Muscle of arm (tissue), 12 donors: ENCODE data around the gene PRAME. TPM values are rescaled to one million over a fixed set of nuclear protein-coding genes. Genes with fewer than 3 reads are reported as not detected.
"Not testable (repeated sequence)": the region's sequence is repeated elsewhere in the genome, so short reads cannot be mapped to it uniquely, and the experiment has no call there.

Experiments used
- DNase-seq: peaks from one replicate; pipeline ENCODE4 v3.0.0-alpha.2; 2013
- polyA plus RNA-seq, 12 donors: library from polyadenylated mRNA; unstranded; fragments of 120-200 nt; gene quantifications; one replicate each; pipeline ENCODE4 v1.2.1, GENCODE V29; 2013; ENCODE audit not compliant: insufficient read length in 12 of 12

The PRAME gene
- polyA plus RNA-seq, 12 donors: 0.11 to 0.23 TPM; not detected in 10

GRCh38 chr22:22550789-22551434, 8.2 kb downstream of the PRAME start:
- DNase-seq: no peak

- no peak for DNase-seq
These were observed 10.2 kb downstream of the PRAME start for GRCh38 chr22:22548910-22549309.

- no peak for DNase-seq
These were observed 10.7 kb downstream of the PRAME start for GRCh38 chr22:22548317-22548716.

- DNase-seq: no peak
These were observed 11.3 kb downstream of the PRAME start for GRCh38 chr22:22547692-22548300.

GRCh38 chr22:22547226-22547625, 11.8 kb downstream of the PRAME start:
- no peak for DNase-seq

- DNase-seq: no peak
These were observed 12.6 kb downstream of the PRAME start for GRCh38 chr22:22546490-22546889.

- no peak for DNase-seq
These were observed 14.0 kb downstream of the PRAME start for GRCh38 chr22:22545084-22545483.

- no peak for DNase-seq
These were observed 20.7 kb downstream of the PRAME start for GRCh38 chr22:22538226-22538989.

GRCh38 chr22:22536916-22537315, 22.1 kb downstream of the PRAME start:
- no peak for DNase-seq

- no peak for DNase-seq
These were observed 22.6 kb downstream of the PRAME start for GRCh38 chr22:22536515-22536914.

- no peak for DNase-seq
These were observed 23.4 kb downstream of the PRAME start for GRCh38 chr22:22535662-22536061.

- no peak for DNase-seq
These were observed 24.3 kb downstream of the PRAME start for GRCh38 chr22:22534604-22535415.

GRCh38 chr22:22533863-22534262, 25.2 kb downstream of the PRAME start:
- DNase-seq: no peak

- no peak for DNase-seq
These were observed 25.6 kb downstream of the PRAME start for GRCh38 chr22:22533417-22533816.

GRCh38 chr22:22532547-22533071, 26.5 kb downstream of the PRAME start:
- DNase-seq: not testable (repeated sequence)

- no peak for DNase-seq
These were observed 27.1 kb downstream of the PRAME start for GRCh38 chr22:22531770-22532546.

- no peak for DNase-seq
These were observed 30.3 kb downstream of the PRAME start for GRCh38 chr22:22528780-22529179.

- no peak for DNase-seq
These were observed 31.8 kb downstream of the PRAME start for GRCh38 chr22:22527312-22527711.

- DNase-seq: no peak
These were observed 32.7 kb downstream of the PRAME start for GRCh38 chr22:22526125-22526912.

GRCh38 chr22:22523494-22523893, 35.6 kb downstream of the PRAME start:
- DNase-seq: no peak
